ENCODE results near the gene WFS1.

The WFS1 gene

GRCh38 chr4:6334203-6334887 lies 64.7 kb downstream of the WFS1 start:
- TF ChIP-seq FOXM1 (IDR thresholded peaks at IDR 0.05; ENCODE audit: borderline replicate concordance, low read depth): no peak
- no peak for TF ChIP-seq NFIC (IDR thresholded peaks at IDR 0.05)
- no peak for TF ChIP-seq USF1 (IDR thresholded peaks at IDR 0.05)
- TF ChIP-seq TCF12 (IDR thresholded peaks at IDR 0.05; ENCODE audit: low read depth): no peak
- no peak for TF ChIP-seq YY1 (IDR thresholded peaks at IDR 0.05; ENCODE audit: low read depth)
- no peak for TF ChIP-seq EP300 (IDR thresholded peaks at IDR 0.05; ENCODE audit: borderline replicate concordance)
- no peak for TF ChIP-seq RAD21 (IDR thresholded peaks at IDR 0.05; ENCODE audit: low read depth)
- TF ChIP-seq MAX (IDR thresholded peaks at IDR 0.05): no peak
- TF ChIP-seq CREB1 (IDR thresholded peaks at IDR 0.05; ENCODE audit: low read depth): no peak
- TF ChIP-seq REST (IDR thresholded peaks at IDR 0.05; ENCODE audit: low read depth): no peak
- no peak for TF ChIP-seq TEAD4 (IDR thresholded peaks at IDR 0.05)
- no peak for TF ChIP-seq EGR1 (IDR thresholded peaks at IDR 0.05)
- TF ChIP-seq ZBTB7A (IDR thresholded peaks at IDR 0.05; ENCODE audit: low read depth): no peak
- TF ChIP-seq TAF1 (IDR thresholded peaks at IDR 0.05; ENCODE audit: low read depth): no peak
- no peak for TF ChIP-seq CEBPB (IDR thresholded peaks at IDR 0.05)

GRCh38 chr4:6335040-6335590 lies 65.5 kb downstream of the WFS1 start:
- TF ChIP-seq CEBPB (IDR thresholded peaks at IDR 0.05): no peak
- TF ChIP-seq ZBTB7A (IDR thresholded peaks at IDR 0.05; ENCODE audit: low read depth): no peak
- no peak for TF ChIP-seq MAX (IDR thresholded peaks at IDR 0.05)
- TF ChIP-seq FOXM1 (IDR thresholded peaks at IDR 0.05; ENCODE audit: borderline replicate concordance, low read depth): no peak
- no peak for TF ChIP-seq TAF1 (IDR thresholded peaks at IDR 0.05; ENCODE audit: low read depth)
- TF ChIP-seq NFIC (IDR thresholded peaks at IDR 0.05): no peak
- no peak for TF ChIP-seq CREB1 (IDR thresholded peaks at IDR 0.05; ENCODE audit: low read depth)
- no peak for TF ChIP-seq TCF12 (IDR thresholded peaks at IDR 0.05; ENCODE audit: low read depth)
- TF ChIP-seq TEAD4 (IDR thresholded peaks at IDR 0.05): no peak
- TF ChIP-seq USF1 (IDR thresholded peaks at IDR 0.05): no peak
- TF ChIP-seq EP300 (IDR thresholded peaks at IDR 0.05; ENCODE audit: borderline replicate concordance): no peak
- no peak for TF ChIP-seq YY1 (IDR thresholded peaks at IDR 0.05; ENCODE audit: low read depth)
- no peak for TF ChIP-seq REST (IDR thresholded peaks at IDR 0.05; ENCODE audit: low read depth)

GRCh38 chr4:6336166-6336565 lies 66.5 kb downstream of the WFS1 start:
- no peak for TF ChIP-seq FOXM1 (IDR thresholded peaks at IDR 0.05; ENCODE audit: borderline replicate concordance, low read depth)
- no peak for TF ChIP-seq EGR1 (IDR thresholded peaks at IDR 0.05)
- TF ChIP-seq NFIC (IDR thresholded peaks at IDR 0.05): no peak

GRCh38 chr4:6337331-6337935 lies 67.8 kb downstream of the WFS1 start:
- TF ChIP-seq USF1 (IDR thresholded peaks at IDR 0.05) (no peak), TEAD4 (IDR thresholded peaks at IDR 0.05) (no peak), RAD21 (IDR thresholded peaks at IDR 0.05; ENCODE audit: low read depth) (no peak), REST (IDR thresholded peaks at IDR 0.05; ENCODE audit: low read depth) (no peak), EGR1 (IDR thresholded peaks at IDR 0.05) (no peak), FOXM1 (IDR thresholded peaks at IDR 0.05; ENCODE audit: borderline replicate concordance, low read depth) (no peak), EP300 (IDR thresholded peaks at IDR 0.05; ENCODE audit: borderline replicate concordance) (no peak), NFIC (IDR thresholded peaks at IDR 0.05) (no peak), ZBTB7A (IDR thresholded peaks at IDR 0.05; ENCODE audit: low read depth) (no peak), CREB1 (IDR thresholded peaks at IDR 0.05; ENCODE audit: low read depth) (no peak), YY1 (IDR thresholded peaks at IDR 0.05; ENCODE audit: low read depth) (no peak), MAX (IDR thresholded peaks at IDR 0.05) (no peak), CEBPB (IDR thresholded peaks at IDR 0.05) (no peak), TCF12 (IDR thresholded peaks at IDR 0.05; ENCODE audit: low read depth) (no peak), TAF1 (IDR thresholded peaks at IDR 0.05; ENCODE audit: low read depth) (no peak)
